Activated CD8-positive, alpha-beta T cell treated with anti-CD3 and anti-CD28 coated beads for 36 hours (primary cell): ENCODE data around the gene ADAMTS17. TPM values are rescaled to one million over a fixed set of nuclear protein-coding genes. Genes with fewer than 3 reads are reported as not detected.

Experiments used
- ATAC-seq: fragments of 200-7000 bp; cut with Tn5 transposase; one replicate; pipeline ENCODE4 v1.10.0; 2021; ENCODE audit warnings: mild to moderate bottlenecking, moderate library complexity
- CTCF ChIA-PET: fragments of 350-600 bp; sonication (Branson Sonifier 250); formaldehyde crosslinking; loops from one replicate; lab custom pipeline; 2021; ENCODE audit warnings: antibody characterized with exemption; lab: Charles Lee
- POLR2A ChIA-PET: fragments of 350-600 bp; sonication (Branson Sonifier 250); formaldehyde crosslinking; loops from one replicate; lab custom pipeline; 2021; ENCODE audit warnings: antibody characterized with exemption; lab: Charles Lee
- DNase-seq: peaks from one replicate; pipeline ENCODE4 v3.0.0-alpha.2; 2020
- H3K27ac Mint-ChIP-seq: one replicate; pipeline ENCODE4 v1.8.0; 2021; ENCODE audit warnings: mild to moderate bottlenecking, mixed read lengths
- H3K27me3 Mint-ChIP-seq: one replicate; pipeline ENCODE4 v1.8.0; 2021; ENCODE audit warnings: mixed read lengths
- H3K36me3 Mint-ChIP-seq: one replicate; pipeline ENCODE4 v1.8.0; 2021; ENCODE audit warnings: low read depth, mixed read lengths
- H3K4me1 Mint-ChIP-seq: one replicate; pipeline ENCODE4 v1.8.0; 2021; ENCODE audit warnings: low read depth, mixed read lengths
- H3K4me3 Mint-ChIP-seq: one replicate; pipeline ENCODE4 v1.8.0; 2021; ENCODE audit warnings: mild to moderate bottlenecking, moderate library complexity, mixed read lengths
- H3K9me3 Mint-ChIP-seq: one replicate; pipeline ENCODE4 v1.8.0; 2021; ENCODE audit warnings: mixed read lengths
- CTCF ChIP-seq: fragments of 200-600 bp; IDR thresholded peaks from one replicate; pipeline ENCODE4 v1.8.0; 2022; ENCODE audit warnings: antibody characterized with exemption, mild to moderate bottlenecking
- intact Hi-C: fragments of 100-400 bp; cut with micrococcal nuclease; formaldehyde crosslinking; loops from one replicate; pipeline ENCODE4 v1.10.0; 2022
- total RNA-seq, 2 experiments: library from RNA; stranded (reverse); gene quantifications; one replicate each; pipeline ENCODE4 v1.2.3, GENCODE V29; 2021

Gene ADAMTS17
- total RNA-seq, 2 experiments from 2014 or later = 0.60 to 1.5 TPM

- ATAC-seq (no peak), DNase-seq (no peak)
- Mint-ChIP-seq H3K27me3 (no peaks in the 10 kb centered on the region), H3K36me3 (no peaks in the 10 kb centered on the region), H3K9me3 (no peaks in the 10 kb centered on the region), H3K4me3 (no peak overlapping the region), H3K27ac (no peak overlapping the region), H3K4me1 (no peaks in the 10 kb centered on the region)
- intact Hi-C loops = no loop called here
- no peak for TF ChIP-seq CTCF
- POLR2A ChIA-PET = no interaction called here
- CTCF ChIA-PET = no interaction called here
Observed at GRCh38 chr15:100009372-100009771, 332.4 kb downstream of the ADAMTS17 start.

- Mint-ChIP-seq H3K9me3 (no peaks in the 10 kb centered on the region), H3K36me3 (no peaks in the 10 kb centered on the region), H3K4me3 (no peak overlapping the region), H3K27ac (no peak overlapping the region), H3K4me1 (no peaks in the 10 kb centered on the region), H3K27me3 (no peaks in the 10 kb centered on the region)
- DNase-seq (no peak), ATAC-seq (no peak)
- no peak for TF ChIP-seq CTCF
- POLR2A ChIA-PET = no interaction called here
- intact Hi-C loops = no loop called here
- CTCF ChIA-PET = no interaction called here
Observed at GRCh38 chr15:100008258-100008657, 333.5 kb downstream of the ADAMTS17 start.

DNA sequence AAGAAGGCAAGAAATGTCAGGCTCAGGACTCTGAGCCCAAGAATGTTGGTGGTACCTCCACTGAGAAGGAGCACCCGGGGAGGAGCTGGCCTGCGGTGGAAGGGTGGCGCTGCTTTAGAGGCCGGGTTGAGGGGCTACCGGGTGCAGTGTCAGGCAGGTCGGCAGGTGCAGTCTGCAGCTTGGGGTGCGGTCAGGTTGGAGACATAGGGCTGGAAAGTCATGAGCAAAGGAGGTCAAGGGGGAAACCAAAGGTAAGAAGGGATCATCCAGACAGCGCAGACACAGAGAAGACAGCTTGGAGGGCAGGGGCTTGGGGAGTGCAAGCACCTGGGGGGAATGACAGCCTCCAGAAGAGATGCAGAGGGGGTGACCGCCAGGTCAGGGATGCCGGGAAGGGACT lies 334.2 kb downstream of the ADAMTS17 start:
- CTCF ChIA-PET = no interaction called here
- intact Hi-C loops = no loop called here
- H3K36me3 Mint-ChIP-seq = no peaks in the 10 kb centered on the region
- no peak overlapping the region for H3K4me3 Mint-ChIP-seq
- no peaks in the 10 kb centered on the region for H3K27me3 Mint-ChIP-seq
- ATAC-seq = no peak
- H3K4me1 Mint-ChIP-seq = no peaks in the 10 kb centered on the region
- H3K9me3 Mint-ChIP-seq = no peaks in the 10 kb centered on the region
- no peak overlapping the region for H3K27ac Mint-ChIP-seq
- no peak for DNase-seq
- TF ChIP-seq CTCF = no peak
- POLR2A ChIA-PET = no interaction called here

DNA sequence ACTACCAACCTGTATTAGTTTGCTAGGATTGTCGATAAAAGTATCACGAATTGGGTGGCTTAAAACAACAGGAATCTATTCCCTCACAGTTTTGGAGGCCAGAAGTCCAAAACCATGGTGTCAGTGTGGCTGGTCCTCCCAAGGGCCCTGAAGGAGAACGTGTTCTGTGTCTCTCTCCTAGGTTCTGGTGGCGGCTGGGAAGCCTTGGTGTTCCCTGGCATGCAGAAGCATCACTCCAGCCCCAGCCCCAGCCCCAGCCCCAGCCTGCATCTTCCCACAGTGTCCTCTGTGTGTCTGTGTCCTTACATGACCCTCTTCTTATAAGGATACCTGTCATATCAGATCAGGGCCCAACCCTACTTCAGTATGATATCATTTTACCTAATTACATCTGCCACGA lies 336.1 kb downstream of the ADAMTS17 start:
- intact Hi-C loops = no loop called here
- ATAC-seq (no peak), DNase-seq (no peak)
- TF ChIP-seq CTCF = no peak
- ChIA-PET POLR2A (no interaction called here), CTCF (no interaction called here)
- Mint-ChIP-seq H3K4me1 (peaks cover 2% of the 10 kb centered on the region), H3K27me3 (no peaks in the 10 kb centered on the region), H3K27ac (no peak overlapping the region), H3K4me3 (no peak overlapping the region), H3K36me3 (no peaks in the 10 kb centered on the region), H3K9me3 (no peaks in the 10 kb centered on the region)

DNA sequence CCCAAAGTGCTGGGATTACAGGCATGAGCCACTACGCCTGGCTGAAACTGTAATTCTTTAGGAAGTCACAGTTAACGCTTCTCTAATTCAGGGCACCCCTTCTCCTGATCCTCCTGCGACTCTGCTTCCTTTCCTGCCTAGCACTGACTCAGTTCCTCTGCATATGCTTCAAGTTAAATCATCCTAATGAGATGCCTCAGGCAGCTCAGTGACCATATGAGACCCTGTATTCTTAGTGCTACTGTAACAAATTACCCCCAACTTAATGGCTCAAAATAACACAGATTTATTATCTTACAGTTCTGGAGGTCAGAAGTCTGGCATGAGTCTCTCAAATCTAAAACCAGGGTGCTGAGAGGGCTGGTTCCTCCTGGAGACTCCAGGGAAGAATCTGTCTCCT lies 336.8 kb downstream of the ADAMTS17 start:
- no peak for TF ChIP-seq CTCF
- intact Hi-C loops = no loop called here
- no peak for ATAC-seq
- ChIA-PET CTCF (no interaction called here), POLR2A (no interaction called here)
- no peaks in the 10 kb centered on the region for H3K27me3 Mint-ChIP-seq
- no peaks in the 10 kb centered on the region for H3K36me3 Mint-ChIP-seq
- DNase-seq = no peak
- no peak overlapping the region for H3K4me3 Mint-ChIP-seq
- no peaks in the 10 kb centered on the region for H3K9me3 Mint-ChIP-seq
- H3K27ac Mint-ChIP-seq = no peak overlapping the region
- peaks cover 2% of the 10 kb centered on the region for H3K4me1 Mint-ChIP-seq
